WERI-Rb-1 (cell line): ENCODE data around the gene BSPRY.
"Not testable (repeated sequence)": the region's sequence is repeated elsewhere in the genome, so short reads cannot be mapped to it uniquely, and the experiment has no call there.

Experiments used
- DNase-seq: peaks from one replicate; pipeline ENCODE4 v3.0.0-alpha.2; 2020
- H3K27ac ChIP-seq: fragments of 250-450 bp; sonication (Bioruptor Pico); 2 replicates; pipeline ENCODE4 v1.5.1; 2020; ENCODE audit warnings: mild to moderate bottlenecking, moderate library complexity
- H3K27me3 ChIP-seq: fragments of 250-450 bp; sonication (Bioruptor Pico); 2 replicates; pipeline ENCODE4 v1.5.1; 2021; ENCODE audit warnings: mild to moderate bottlenecking, low read depth, moderate library complexity; ENCODE audit not compliant: insufficient read depth, severe bottlenecking
- H3K36me3 ChIP-seq: fragments of 250-450 bp; sonication (Bioruptor Pico); 2 replicates; pipeline ENCODE4 v1.5.1; 2020; ENCODE audit warnings: mild to moderate bottlenecking, moderate library complexity
- H3K4me3 ChIP-seq: 2 replicates; pipeline ENCODE4 v1.5.1; 2011; ENCODE audit warnings: low read depth, mild to moderate bottlenecking, control low read depth, low read length
- H3K9me3 ChIP-seq: fragments of 250-450 bp; sonication (Bioruptor Pico); 2 replicates; pipeline ENCODE4 v1.5.1; 2021; ENCODE audit warnings: mild to moderate bottlenecking, moderate library complexity; ENCODE audit not compliant: severe bottlenecking
- CTCF ChIP-seq: IDR thresholded peaks from 2 replicates; pipeline ENCODE4 v1.5.1; 2011; ENCODE audit warnings: low read depth, mild to moderate bottlenecking, control low read depth, inconsistent platforms, low read length

Gene BSPRY

GRCh38 chr9:113360242-113360842, 11.0 kb downstream of the BSPRY start:
- Histone ChIP-seq H3K4me3 (no peak overlapping the region), H3K9me3 (no peaks in the 10 kb centered on the region), H3K36me3 (no peaks in the 10 kb centered on the region), H3K27ac (no peak overlapping the region), H3K27me3 (no peaks in the 10 kb centered on the region)
- TF ChIP-seq CTCF = no peak
- no peak for DNase-seq

GRCh38 chr9:113361304-113362018, 12.1 kb downstream of the BSPRY start:
- no peaks in the 10 kb centered on the region for H3K27me3 ChIP-seq
- DNase-seq = peak; percentile 41
- H3K36me3 ChIP-seq = no peaks in the 10 kb centered on the region
- H3K9me3 ChIP-seq = no peaks in the 10 kb centered on the region
- no peak overlapping the region for H3K4me3 ChIP-seq
- H3K27ac ChIP-seq = no peak overlapping the region; the same call in 1 of the 2 replicates
- TF ChIP-seq CTCF = no peak

- DNase-seq = no peak
- Histone ChIP-seq H3K4me3 (no peak overlapping the region), H3K27me3 (no peaks in the 10 kb centered on the region), H3K36me3 (no peaks in the 10 kb centered on the region), H3K9me3 (no peaks in the 10 kb centered on the region), H3K27ac (no peak overlapping the region)
- no peak for TF ChIP-seq CTCF
Measured at GRCh38 chr9:113363336-113363735, 14.0 kb downstream of the BSPRY start.

DNA sequence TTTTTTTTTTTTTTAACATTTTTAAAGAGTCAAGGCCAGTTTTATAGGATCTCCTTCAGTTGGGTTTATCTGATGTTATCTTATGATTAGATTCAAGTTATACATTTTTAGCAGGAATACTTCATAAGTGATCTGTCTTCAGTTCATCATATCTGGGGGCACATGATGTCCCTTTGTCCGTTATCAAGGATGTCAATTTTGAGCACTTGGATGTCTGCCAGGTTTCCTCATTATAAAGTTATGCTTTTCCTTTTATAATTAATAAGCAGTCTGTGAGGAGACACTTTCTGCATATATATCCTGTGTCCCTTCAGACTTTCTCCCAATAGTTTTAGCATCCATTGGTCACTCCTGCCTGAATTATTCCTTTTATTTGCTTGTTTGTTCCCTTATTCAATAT, 15.6 kb downstream of the BSPRY start:
- DNase-seq = no peak
- no peaks in the 10 kb centered on the region for H3K36me3 ChIP-seq
- no peaks in the 10 kb centered on the region for H3K27me3 ChIP-seq
- H3K27ac ChIP-seq = no peak overlapping the region
- no peaks in the 10 kb centered on the region for H3K9me3 ChIP-seq
- H3K4me3 ChIP-seq = no peak overlapping the region
- no peak for TF ChIP-seq CTCF

DNA sequence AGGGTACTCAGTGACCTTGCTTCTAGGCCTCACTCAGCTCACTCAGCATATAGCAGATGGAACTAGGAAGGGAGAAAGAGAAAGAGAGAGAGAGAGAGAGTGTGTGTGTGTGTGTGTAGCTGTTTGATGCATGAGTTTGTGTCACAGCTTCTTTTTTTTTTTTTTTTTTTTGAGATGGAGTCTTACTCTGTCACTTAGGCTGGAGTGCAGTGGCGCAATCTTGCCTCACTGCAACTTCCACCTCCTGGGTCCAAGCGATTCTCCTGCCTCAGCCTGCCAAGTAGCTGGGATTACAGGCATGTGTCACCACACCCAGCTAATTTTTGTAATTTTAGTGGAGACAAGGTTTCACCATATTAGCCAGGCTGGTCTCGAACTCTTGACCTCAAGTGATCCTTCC, 16.3 kb downstream of the BSPRY start:
- H3K27ac ChIP-seq, DNase-seq, H3K27me3 ChIP-seq: not testable (repeated sequence)

DNA sequence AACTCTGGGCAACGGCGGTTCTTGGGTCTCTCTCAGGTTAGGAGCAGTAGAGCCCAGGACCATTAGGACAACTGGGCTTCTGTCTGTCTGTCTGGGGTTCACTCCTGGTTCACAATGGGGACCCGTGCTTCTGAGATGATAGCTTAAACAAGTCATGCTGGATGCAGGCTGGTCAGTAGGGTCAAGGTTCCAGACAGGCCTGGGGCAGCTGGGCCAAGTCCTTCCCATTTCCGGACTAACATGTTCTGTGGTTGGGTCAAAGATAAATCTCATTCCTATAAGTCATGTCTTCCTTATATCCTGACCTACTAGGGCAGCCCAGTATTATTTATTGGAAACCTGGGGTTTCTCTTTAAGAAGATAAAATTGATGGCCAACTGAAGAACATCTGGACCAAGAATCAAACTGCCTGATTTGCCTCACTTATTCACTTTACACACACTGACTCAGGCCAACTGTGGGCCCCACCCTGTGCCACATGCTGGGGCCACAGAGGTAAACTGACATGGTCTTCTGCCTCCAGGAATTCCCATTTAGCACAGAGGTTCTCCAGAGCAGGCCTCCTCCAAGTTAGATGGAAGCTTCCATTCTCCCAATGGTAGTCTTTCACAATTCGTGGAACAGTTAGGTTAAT, 19.1 kb downstream of the BSPRY start:
- Histone ChIP-seq H3K27me3 (no peaks in the 10 kb centered on the region), H3K36me3 (peaks cover 10% of the 10 kb centered on the region), H3K27ac (no peak overlapping the region), H3K9me3 (no peaks in the 10 kb centered on the region), H3K4me3 (no peak overlapping the region)
- no peak for DNase-seq
- TF ChIP-seq CTCF = no peak

More for the DNA sequence above, 16.3 kb downstream of the BSPRY start:
- H3K36me3 ChIP-seq, H3K9me3 ChIP-seq, H3K4me3 ChIP-seq: not testable (repeated sequence)
